HL-60 (cell line): Measurements from ENCODE around the gene GNAL.

Experiments used
- DNase-seq, 2 experiments: peaks; one replicate each; pipeline ENCODE4 v3.0.0-alpha.2; 2010 to 2020; ENCODE audit warnings: low read depth in 1 of 2, low spot score in 1 of 2
- H3K27ac ChIP-seq: fragments of 250-450 bp; sonication (Bioruptor Pico); replicated peaks from 2 replicates; pipeline ENCODE4 v1.5.1; 2020; ENCODE audit warnings: mild to moderate bottlenecking, moderate library complexity
- H3K27me3 ChIP-seq: fragments of 250-450 bp; sonication (Bioruptor Pico); 2 replicates; pipeline ENCODE4 v1.5.1; 2021; ENCODE audit warnings: mild to moderate bottlenecking, moderate library complexity; ENCODE audit not compliant: insufficient read depth, poor library complexity, severe bottlenecking
- H3K4me3 ChIP-seq: replicated peaks from 2 replicates; pipeline ENCODE4 v1.5.1; 2011; ENCODE audit warnings: mild to moderate bottlenecking, control low read depth, low read length; ENCODE audit not compliant: insufficient read depth
- GABPA ChIP-seq: IDR thresholded peaks from 2 replicates; pipeline ENCODE4 v1.6.1; 2012; ENCODE audit warnings: low read depth
- POLR2AphosphoS5 ChIP-seq: IDR thresholded peaks from 2 replicates; pipeline ENCODE4 v1.6.1; 2012; ENCODE audit warnings: low read depth
- SPI1 ChIP-seq: IDR thresholded peaks from 2 replicates; pipeline ENCODE4 v1.6.1; 2012; ENCODE audit warnings: low read depth, mild to moderate bottlenecking, borderline replicate concordance
- TF ChIP-seq, protein P1 (sequence below): IDR thresholded peaks from 2 replicates; pipeline ENCODE4 v1.6.1; 2012; ENCODE audit warnings: low read depth; ENCODE audit not compliant: insufficient replicate concordance
- TF ChIP-seq, protein P2 (sequence below): IDR thresholded peaks from one replicate; pipeline ENCODE4 v1.5.1; 2011; ENCODE audit warnings: low read length, control low read depth, inconsistent platforms; ENCODE audit not compliant: insufficient read depth

Gene GNAL

DNA sequence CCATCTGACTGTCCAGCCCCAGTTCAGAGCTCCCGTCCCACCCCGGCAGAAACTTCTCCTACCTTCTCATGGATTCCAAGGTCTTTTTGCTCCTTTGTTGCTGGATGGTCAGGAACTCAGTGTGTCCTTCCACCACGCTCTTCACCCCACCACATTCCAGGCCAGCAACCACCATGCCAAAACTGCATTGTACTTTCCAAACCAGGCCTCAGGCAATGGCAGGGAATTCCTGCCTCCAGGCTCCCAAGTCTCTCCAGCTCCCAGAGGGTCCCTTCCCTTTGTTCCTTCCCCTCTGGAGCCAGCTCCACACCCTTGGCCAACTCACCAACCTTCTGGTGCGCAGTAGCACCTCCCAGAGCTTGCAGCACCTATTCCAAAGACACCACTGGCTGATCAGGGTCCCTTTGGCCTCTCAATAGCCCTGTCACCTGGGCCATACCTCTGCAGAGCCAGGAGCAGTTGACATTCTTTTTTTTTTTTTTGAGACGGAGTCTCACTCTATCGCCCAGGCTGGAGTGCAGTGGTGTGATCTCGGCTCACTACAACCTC is 170.3 kb downstream of the GNAL start:
- no peak overlapping the region for H3K4me3 ChIP-seq
- DNase-seq = no peak
- H3K27me3 ChIP-seq = no peaks in the 10 kb centered on the region
- TF ChIP-seq, protein P1, sequence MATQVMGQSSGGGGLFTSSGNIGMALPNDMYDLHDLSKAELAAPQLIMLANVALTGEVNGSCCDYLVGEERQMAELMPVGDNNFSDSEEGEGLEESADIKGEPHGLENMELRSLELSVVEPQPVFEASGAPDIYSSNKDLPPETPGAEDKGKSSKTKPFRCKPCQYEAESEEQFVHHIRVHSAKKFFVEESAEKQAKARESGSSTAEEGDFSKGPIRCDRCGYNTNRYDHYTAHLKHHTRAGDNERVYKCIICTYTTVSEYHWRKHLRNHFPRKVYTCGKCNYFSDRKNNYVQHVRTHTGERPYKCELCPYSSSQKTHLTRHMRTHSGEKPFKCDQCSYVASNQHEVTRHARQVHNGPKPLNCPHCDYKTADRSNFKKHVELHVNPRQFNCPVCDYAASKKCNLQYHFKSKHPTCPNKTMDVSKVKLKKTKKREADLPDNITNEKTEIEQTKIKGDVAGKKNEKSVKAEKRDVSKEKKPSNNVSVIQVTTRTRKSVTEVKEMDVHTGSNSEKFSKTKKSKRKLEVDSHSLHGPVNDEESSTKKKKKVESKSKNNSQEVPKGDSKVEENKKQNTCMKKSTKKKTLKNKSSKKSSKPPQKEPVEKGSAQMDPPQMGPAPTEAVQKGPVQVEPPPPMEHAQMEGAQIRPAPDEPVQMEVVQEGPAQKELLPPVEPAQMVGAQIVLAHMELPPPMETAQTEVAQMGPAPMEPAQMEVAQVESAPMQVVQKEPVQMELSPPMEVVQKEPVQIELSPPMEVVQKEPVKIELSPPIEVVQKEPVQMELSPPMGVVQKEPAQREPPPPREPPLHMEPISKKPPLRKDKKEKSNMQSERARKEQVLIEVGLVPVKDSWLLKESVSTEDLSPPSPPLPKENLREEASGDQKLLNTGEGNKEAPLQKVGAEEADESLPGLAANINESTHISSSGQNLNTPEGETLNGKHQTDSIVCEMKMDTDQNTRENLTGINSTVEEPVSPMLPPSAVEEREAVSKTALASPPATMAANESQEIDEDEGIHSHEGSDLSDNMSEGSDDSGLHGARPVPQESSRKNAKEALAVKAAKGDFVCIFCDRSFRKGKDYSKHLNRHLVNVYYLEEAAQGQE = no peak
- TF ChIP-seq, protein P2, sequence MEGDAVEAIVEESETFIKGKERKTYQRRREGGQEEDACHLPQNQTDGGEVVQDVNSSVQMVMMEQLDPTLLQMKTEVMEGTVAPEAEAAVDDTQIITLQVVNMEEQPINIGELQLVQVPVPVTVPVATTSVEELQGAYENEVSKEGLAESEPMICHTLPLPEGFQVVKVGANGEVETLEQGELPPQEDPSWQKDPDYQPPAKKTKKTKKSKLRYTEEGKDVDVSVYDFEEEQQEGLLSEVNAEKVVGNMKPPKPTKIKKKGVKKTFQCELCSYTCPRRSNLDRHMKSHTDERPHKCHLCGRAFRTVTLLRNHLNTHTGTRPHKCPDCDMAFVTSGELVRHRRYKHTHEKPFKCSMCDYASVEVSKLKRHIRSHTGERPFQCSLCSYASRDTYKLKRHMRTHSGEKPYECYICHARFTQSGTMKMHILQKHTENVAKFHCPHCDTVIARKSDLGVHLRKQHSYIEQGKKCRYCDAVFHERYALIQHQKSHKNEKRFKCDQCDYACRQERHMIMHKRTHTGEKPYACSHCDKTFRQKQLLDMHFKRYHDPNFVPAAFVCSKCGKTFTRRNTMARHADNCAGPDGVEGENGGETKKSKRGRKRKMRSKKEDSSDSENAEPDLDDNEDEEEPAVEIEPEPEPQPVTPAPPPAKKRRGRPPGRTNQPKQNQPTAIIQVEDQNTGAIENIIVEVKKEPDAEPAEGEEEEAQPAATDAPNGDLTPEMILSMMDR = no peak
- no peak for TF ChIP-seq GABPA
- TF ChIP-seq POLR2AphosphoS5 = no peak
- TF ChIP-seq SPI1 = no peak
- no peak overlapping the region for H3K27ac ChIP-seq

- no peak for DNase-seq
- Histone ChIP-seq H3K27ac (no peak overlapping the region), H3K4me3 (no peak overlapping the region), H3K27me3 (no peaks in the 10 kb centered on the region)
- TF ChIP-seq, protein P2 = no peak
- TF ChIP-seq SPI1 (no peak), GABPA (no peak), POLR2AphosphoS5 (no peak)
- TF ChIP-seq, protein P1 = no peak
These were observed 170.9 kb downstream of the GNAL start for GRCh38 chr18:11859903-11860407.

GRCh38 chr18:11860594-11861450 is 171.8 kb downstream of the GNAL start:
- no peak overlapping the region for H3K27ac ChIP-seq
- TF ChIP-seq, protein P2 = no peak
- TF ChIP-seq POLR2AphosphoS5 (no peak), GABPA (no peak), SPI1 (no peak)
- TF ChIP-seq, protein P1 = no peak
- no peak for DNase-seq
- no peaks in the 10 kb centered on the region for H3K27me3 ChIP-seq
- no peak overlapping the region for H3K4me3 ChIP-seq
